K562 (cell line): ENCODE data around the gene FRK. TPM values are rescaled to one million over a fixed set of nuclear protein-coding genes. Genes with fewer than 3 reads are reported as not detected.

Source experiments
- ATAC-seq: fragments of 200-7000 bp; cut with Tn5 transposase; 3 replicates; pipeline ENCODE4 v1.9.1; 2020; ENCODE audit warnings: moderate library complexity
- BruUV-seq: library from RNA; stranded (reverse); fragments of 400-500 nt; replicated peaks from 2 replicates; lab custom pipeline; 2021; lab: Mats Ljungman, UMichigan
- CTCF ChIA-PET: fragments of 300-600 bp; formaldehyde crosslinking; extraction: SDS; loops from one replicate; lab custom pipeline; 2021; ENCODE audit warnings: low intra/inter-chr PET ratio; lab: Yijun Ruan, JAX
- POLR2A ChIA-PET: fragments of 300-600, 350-650 bp; sonication (Branson Sonifier 250); formaldehyde crosslinking; extraction: SDS; loops from one replicate; lab custom pipeline; 2021; ENCODE audit warnings: antibody characterized with exemption, inconsistent platforms; lab: Yijun Ruan, JAX
- DNase-seq, 4 experiments: peaks; one replicate each; pipeline versions ENCODE4 v3.0.0 to v3.0.0-alpha.2; 2011 to 2018; ENCODE audit warnings: low spot score in 3 of 4, mixed read lengths in 3 of 4; ENCODE audit errors: extremely low read depth in 1 of 4
- FAIRE-seq: peaks from 2 replicates; lab custom pipeline; 2011; peaks lifted over from hg19 to GRCh38; lab: Jason Lieb, UNC
- H2AFZ ChIP-seq: 2 replicates; pipeline ENCODE4 v1.6.0; 2011; ENCODE audit warnings: low read depth, low read length, control low read depth, inconsistent platforms
- H3K27ac ChIP-seq: fragments of 200-600 bp; 3 replicates; pipeline ENCODE4 v1.8.0; 2011; ENCODE audit warnings: low read depth, mild to moderate bottlenecking, control low read depth, inconsistent platforms, low read length, moderate library complexity, mixed read lengths; ENCODE audit errors: extremely low read depth
- H3K27me3 ChIP-seq, 2 experiments: fragments of 300-600 bp in 1 of 2; 2 replicates in 1 of 2; 3 replicates in 1 of 2; pipeline versions ENCODE4 v1.6.0 to v1.8.0; 2011; ENCODE audit warnings: inconsistent platforms in 2 of 2, low read length in 2 of 2, mild to moderate bottlenecking in 1 of 2, mixed read lengths in 1 of 2, moderate library complexity in 1 of 2; ENCODE audit not compliant: control insufficient read depth in 2 of 2, insufficient read depth in 2 of 2
- H3K36me3 ChIP-seq: fragments of 300-600 bp; 3 replicates; pipeline ENCODE4 v1.8.0; 2011; ENCODE audit warnings: mild to moderate bottlenecking, low read length, inconsistent platforms; ENCODE audit not compliant: control insufficient read depth, insufficient read depth
- H3K4me1 ChIP-seq, 2 experiments: fragments of 200-600 bp in 1 of 2; replicated peaks in 1 of 2; 2 replicates in 1 of 2; 3 replicates in 1 of 2; pipeline versions ENCODE4 v1.5.1 to v1.8.0; 2011; ENCODE audit warnings: inconsistent platforms in 2 of 2, low read length in 2 of 2, mild to moderate bottlenecking in 1 of 2, mixed read lengths in 1 of 2, moderate library complexity in 1 of 2; ENCODE audit not compliant: control insufficient read depth in 2 of 2, insufficient read depth in 2 of 2
- H3K4me2 ChIP-seq: 2 replicates; pipeline ENCODE4 v1.6.1; 2011; ENCODE audit warnings: low read length, control low read depth, inconsistent platforms, mixed read lengths; ENCODE audit not compliant: insufficient read depth
- H3K4me3 ChIP-seq: fragments of 200-600 bp; sonication (generic), shearing (Covaris generic); 2 replicates; pipeline ENCODE4 v1.5.1; 2016; ENCODE audit warnings: control low read depth, inconsistent platforms
- H3K79me2 ChIP-seq: fragments of 200-600 bp; 3 replicates; pipeline ENCODE4 v1.8.0; 2011; ENCODE audit warnings: low read length, inconsistent platforms; ENCODE audit not compliant: control insufficient read depth, insufficient read depth
- H3K9ac ChIP-seq, 2 experiments: 2 replicates each; pipeline versions ENCODE4 v1.6.0 to v1.6.1; 2011; ENCODE audit warnings: low read depth in 2 of 2, low read length in 2 of 2, control low read depth in 1 of 2, inconsistent platforms in 1 of 2, mild to moderate bottlenecking in 1 of 2, mixed read lengths in 1 of 2; ENCODE audit not compliant: insufficient read depth in 1 of 2
- H3K9me1 ChIP-seq: one replicate; pipeline ENCODE4 v1.6.0; 2011; ENCODE audit warnings: inconsistent platforms, mild to moderate bottlenecking, low read length, moderate library complexity; ENCODE audit not compliant: control insufficient read depth, insufficient read depth
- H3K9me3 ChIP-seq: replicated peaks from 2 replicates; pipeline ENCODE4 v1.5.1; 2011; ENCODE audit warnings: low read depth, low read length, inconsistent platforms; ENCODE audit not compliant: control insufficient read depth, insufficient read depth
- H4K20me1 ChIP-seq: replicated peaks from 2 replicates; pipeline ENCODE4 v1.6.1; 2011; ENCODE audit warnings: low read length, inconsistent platforms, mixed read lengths; ENCODE audit not compliant: control insufficient read depth, insufficient read depth
- ARID3B ChIP-seq: fragments of 250-450 bp; sonication (Bioruptor Pico); IDR thresholded peaks from 2 replicates; pipeline ENCODE4 v1.4.0; 2020; ENCODE audit warnings: borderline replicate concordance
- CREB1 ChIP-seq, 2 experiments: sonication (generic) in 1 of 2; formaldehyde crosslinking in 1 of 2; IDR thresholded peaks; 2 replicates each; pipeline versions ENCODE4 v1.6.1 to v1.8.0; 2012 to 2022; ENCODE audit warnings: inconsistent platforms in 1 of 2, mild to moderate bottlenecking in 1 of 2, missing genetic modification reagents in 1 of 2, moderate library complexity in 1 of 2
- GTF3C2 ChIP-seq: IDR thresholded peaks from 3 replicates; pipeline ENCODE4 v1.6.1; 2011; ENCODE audit warnings: borderline replicate concordance, mild to moderate bottlenecking, moderate library complexity; ENCODE audit not compliant: insufficient read length; ENCODE audit errors: extremely low read depth
- KAT2B ChIP-seq: IDR thresholded peaks from one replicate; pipeline ENCODE4 v1.6.1; 2012; ENCODE audit warnings: low read depth, mild to moderate bottlenecking, control low read depth, inconsistent platforms, low read length, moderate library complexity
- KLF10 ChIP-seq: fragments of 250-450 bp; sonication (Bioruptor Pico); IDR thresholded peaks from 2 replicates; pipeline ENCODE4 v1.6.1; 2021; ENCODE audit warnings: matching md5 sums
- NFYB ChIP-seq: IDR thresholded peaks from 2 replicates; pipeline ENCODE4 v1.6.1; 2011; ENCODE audit warnings: mild to moderate bottlenecking, moderate library complexity; ENCODE audit not compliant: insufficient read length; ENCODE audit errors: extremely low read depth
- PML ChIP-seq: IDR thresholded peaks from 2 replicates; pipeline ENCODE4 v1.6.1; 2012; ENCODE audit warnings: low read length, inconsistent platforms
- TOE1 ChIP-seq, 2 experiments: fragments of 450-650 bp in 1 of 2; sonication (generic) in 1 of 2; formaldehyde crosslinking in 1 of 2; IDR thresholded peaks; 2 replicates each; pipeline versions ENCODE4 v1.7.1 to v1.8.0; 2016 to 2022; ENCODE audit warnings: borderline replicate concordance in 2 of 2, mild to moderate bottlenecking in 2 of 2, antibody characterized with exemption in 1 of 2, inconsistent platforms in 1 of 2, low read depth in 1 of 2, missing genetic modification reagents in 1 of 2, moderate library complexity in 1 of 2
- ZBTB5 ChIP-seq: fragments of 450-650 bp; IDR thresholded peaks from 2 replicates; pipeline ENCODE4 v1.6.1; 2017; ENCODE audit warnings: antibody characterized with exemption
- ZFX ChIP-seq: sonication (generic); formaldehyde crosslinking; IDR thresholded peaks from 2 replicates; pipeline ENCODE4 v1.8.0; 2022; ENCODE audit warnings: mild to moderate bottlenecking, missing genetic modification reagents, moderate library complexity
- ZNF431 ChIP-seq: sonication (generic); formaldehyde crosslinking; IDR thresholded peaks from 2 replicates; pipeline ENCODE4 v1.8.0; 2022; ENCODE audit warnings: mild to moderate bottlenecking, missing genetic modification reagents
- WGBS: fragments of 100-300 bp; shearing (Covaris generic); methylation state at CpG from one replicate; pipeline ENCODE4 v1.1.6; 2016; ENCODE audit warnings: low coverage, mixed read lengths; ENCODE audit not compliant: insufficient coverage; ENCODE audit errors: missing lambda C conversion rate; 5-methylcytosine and 5-hydroxymethylcytosine counted together
- in situ Hi-C: fragments of 300-500 bp; cut with MboI; formaldehyde crosslinking; loops from 4 replicates; pipeline ENCODE4 v1.15.0; 2018; ENCODE audit warnings: inconsistent platforms, mixed read lengths
- intact Hi-C: fragments of 100-400 bp; cut with micrococcal nuclease; formaldehyde crosslinking; loops from 2 replicates; pipeline ENCODE4 v1.14.2; 2022
- polyA plus RNA-seq, 8 experiments: library from polyadenylated mRNA; depleted of rRNA in 4 of 8; stranded (reverse) in 5 of 8; unstranded in 3 of 8; fragments of >200 nt; fragmentation: Nextera tagmentation in 2 of 8; fragmentation: Illumina TruSeq in 1 of 8; extraction: Ambion mirVana in 2 of 8; extraction: Trizol in 1 of 8; gene quantifications; 2 replicates each; pipeline versions ENCODE4 v1.2.1 to v1.2.3, GENCODE V29; 2011 to 2014; ENCODE audit warnings: inconsistent platforms in 1 of 8, missing spikeins in 1 of 8
- total RNA-seq, 7 experiments: library from RNA; depleted of rRNA in 6 of 7; stranded (reverse); fragments of >200 nt in 6 of 7; fragmentation: Illumina TruSeq in 2 of 7; extraction: Trizol in 2 of 7; gene quantifications; 2 replicates each; pipeline versions ENCODE4 v1.2.1 to v1.2.3, GENCODE V29; 2011 to 2021; ENCODE audit warnings: low replicate concordance in 1 of 7

The FRK gene
- total and polyA plus RNA-seq, 9 of the 15 experiments (the other 6 are each of a cell fraction or from before 2014, with no cell fraction given), result 0.01 to 0.29 (median 0.09) TPM

- ChIA-PET POLR2A (no interaction called here), CTCF (no interaction called here)
- Histone ChIP-seq H4K20me1 (no peaks in the 10 kb centered on the region), H2AFZ (no peak overlapping the region), H3K9me3 (no peaks in the 10 kb centered on the region), H3K27ac (no peak overlapping the region), H3K27me3 (no peaks in the 10 kb centered on the region), H3K9me1 (no peaks in the 10 kb centered on the region), H3K4me3 (no peak overlapping the region), H3K4me1 (no peaks in the 10 kb centered on the region), H3K9ac (no peak overlapping the region), H3K4me2 (no peak overlapping the region), H3K36me3 (no peaks in the 10 kb centered on the region), H3K79me2 (no peaks in the 10 kb centered on the region)
- BruUV-seq, result no TSS peak
- DNase-seq (no peak), ATAC-seq (no peak), FAIRE-seq (no peak)
- intact Hi-C loops (no loop called here), in situ Hi-C loops (no loop called here)
- 0% methylated on average over 1 of the region's 3 CpGs for WGBS
- TF ChIP-seq ZBTB5, result no peak
- no peak for TF ChIP-seq TOE1 (IDR thresholded peaks at IDR 0.05; ENCODE audit: borderline replicate concordance)
- TF ChIP-seq TOE1 (CRISPR knock-in tag; IDR thresholded peaks at IDR 0.05; ENCODE audit: borderline replicate concordance, low read depth), result no peak
- no peak for TF ChIP-seq PML
- no peak for TF ChIP-seq KLF10 (CRISPR knock-in tag)
- TF ChIP-seq GTF3C2, result no peak
- no peak for TF ChIP-seq ZFX (CRISPR knock-in tag)
- TF ChIP-seq CREB1 (IDR thresholded peaks at IDR 0.05), result no peak
- no peak for TF ChIP-seq CREB1 (CRISPR knock-in tag; IDR thresholded peaks at IDR 0.05)
- TF ChIP-seq KAT2B, result no peak
- TF ChIP-seq NFYB, result no peak
- TF ChIP-seq ZNF431, result no peak
- no peak for TF ChIP-seq ARID3B
Measured at GRCh38 chr6:115934145-115934544, 126.5 kb downstream of the FRK start.
